ENCODE data around the gene NDUFA12.

The NDUFA12 gene

DNA sequence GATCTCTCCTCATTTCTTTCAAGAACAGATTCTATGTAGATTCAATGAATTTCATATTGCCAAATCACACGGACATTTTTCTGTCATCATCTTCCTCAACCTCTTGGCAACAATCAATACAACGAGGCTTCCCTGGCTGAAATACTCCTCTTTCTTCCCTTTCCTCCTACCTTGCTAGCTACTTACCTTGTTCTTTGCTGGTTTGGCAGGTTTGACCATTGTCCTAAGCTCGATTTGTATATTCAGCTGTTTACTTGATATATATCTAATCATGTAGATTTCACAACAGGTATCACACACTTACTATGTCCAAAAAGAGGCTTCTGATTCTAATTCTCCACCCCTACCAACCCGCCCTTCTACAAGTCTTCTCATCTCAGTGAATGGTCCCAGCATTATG is 23.6 kb downstream of the NDUFA12 start:
- no peak for DNase-seq

DNA sequence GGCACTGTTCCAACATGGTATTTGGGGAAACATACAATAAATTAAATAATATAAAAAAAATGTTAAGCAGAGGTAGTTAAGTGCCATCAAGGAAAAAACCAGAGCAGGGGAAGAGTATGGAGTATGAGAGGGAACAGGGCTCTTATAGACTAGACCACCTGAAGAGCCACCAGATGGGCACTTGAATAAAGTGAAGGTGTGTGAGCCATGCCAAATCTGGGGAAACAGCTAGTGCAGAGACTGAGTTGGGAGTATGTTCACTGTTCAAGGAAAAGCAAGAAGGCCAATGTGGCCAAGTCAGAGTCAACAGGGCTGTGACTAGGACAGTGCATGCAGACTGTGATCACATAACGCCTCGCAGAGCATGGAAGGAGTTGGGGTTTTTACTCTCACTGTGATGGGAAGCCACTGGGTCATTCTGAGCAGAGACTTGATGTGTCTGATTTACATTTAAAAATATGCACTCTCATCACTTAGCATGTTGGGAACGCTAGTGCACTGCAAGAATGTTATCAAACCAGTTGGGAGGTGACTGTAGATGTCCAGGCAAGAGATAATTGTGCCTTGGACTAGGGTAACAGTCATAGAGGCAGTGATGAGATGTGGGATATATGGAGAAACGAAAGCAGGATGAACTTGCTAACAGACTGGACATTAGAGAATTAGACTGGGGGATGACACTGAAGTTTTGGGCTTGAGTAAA is 25.6 kb downstream of the NDUFA12 start:
- DNase-seq: no peak

DNA sequence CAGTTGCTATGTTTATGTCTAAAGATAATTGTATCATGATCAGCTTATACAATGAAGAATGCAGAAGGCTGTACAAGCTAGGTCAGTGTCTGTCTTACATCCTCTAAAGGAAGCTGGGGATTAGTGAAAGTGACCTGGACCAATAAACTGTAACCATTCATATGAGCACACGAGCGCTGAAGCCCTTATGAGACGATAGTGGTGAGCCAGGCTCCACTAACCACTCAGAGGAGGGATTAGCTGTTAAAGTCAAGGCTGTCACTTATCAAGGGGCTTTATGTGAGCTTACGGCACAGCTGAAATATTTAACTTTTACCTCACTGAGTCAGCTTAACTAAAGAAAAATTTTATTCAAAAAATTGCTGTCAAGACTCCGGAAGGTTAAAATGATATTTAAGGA is 30.3 kb downstream of the NDUFA12 start:
- DNase-seq: no peak

DNA sequence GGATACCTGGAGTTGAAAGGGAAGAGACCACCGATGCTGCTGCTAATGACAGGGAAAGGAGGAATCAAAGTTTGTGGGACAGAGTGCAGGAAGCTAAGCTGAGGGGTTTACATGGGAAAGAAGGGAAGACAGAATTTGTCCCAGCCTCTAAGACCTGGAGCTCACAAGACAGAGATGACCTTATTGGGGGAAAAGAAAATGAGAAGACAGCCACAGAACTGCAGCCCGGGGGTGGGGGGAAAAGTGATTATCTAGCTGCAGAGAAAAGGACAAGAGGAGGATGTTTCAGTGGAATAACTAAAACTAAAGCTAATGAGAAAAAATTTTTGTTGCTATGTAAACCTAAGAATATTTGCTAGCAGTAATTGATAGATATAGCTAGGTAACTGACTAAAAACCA is 30.7 kb downstream of the NDUFA12 start:
- no peak for DNase-seq

DNA sequence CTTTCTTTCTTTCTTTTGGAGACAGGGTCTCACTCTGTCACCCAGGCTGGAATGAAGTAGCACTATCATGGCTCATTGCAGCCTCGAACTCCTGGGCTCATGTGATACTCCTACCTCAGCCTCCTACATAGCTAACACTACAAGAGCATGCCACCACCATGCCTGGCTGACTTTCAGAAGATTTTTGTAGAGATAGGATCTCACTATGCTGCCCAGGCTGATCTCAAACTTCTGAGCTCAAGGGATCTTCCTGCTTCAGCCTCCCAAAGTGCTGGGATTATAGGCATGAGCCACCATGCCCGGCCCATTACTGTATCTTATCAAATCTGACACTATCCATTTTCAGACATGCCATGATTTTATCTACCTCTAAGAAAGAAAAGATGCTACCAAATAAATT is 31.6 kb downstream of the NDUFA12 start:
- DNase-seq: no peak

DNA sequence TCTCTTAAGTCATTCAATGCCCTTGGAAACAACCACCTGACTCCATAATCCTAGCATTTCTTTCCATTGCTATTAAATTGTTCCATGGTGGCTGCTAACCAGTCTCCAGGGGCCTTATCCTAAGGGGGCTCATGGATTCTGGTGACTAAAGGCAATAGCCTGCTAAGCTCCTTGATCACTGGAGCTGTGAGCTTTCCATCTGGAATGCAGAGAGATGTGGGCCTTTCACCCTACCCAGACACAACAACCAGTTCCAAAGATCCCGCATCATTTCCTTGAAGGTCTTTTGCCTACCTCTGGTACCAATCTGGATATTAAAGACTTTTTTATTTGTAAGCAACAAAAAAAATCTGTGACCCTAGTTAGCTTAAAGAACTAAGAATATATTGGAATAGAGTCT is 32.9 kb downstream of the NDUFA12 start:
- no peak for DNase-seq

DNA sequence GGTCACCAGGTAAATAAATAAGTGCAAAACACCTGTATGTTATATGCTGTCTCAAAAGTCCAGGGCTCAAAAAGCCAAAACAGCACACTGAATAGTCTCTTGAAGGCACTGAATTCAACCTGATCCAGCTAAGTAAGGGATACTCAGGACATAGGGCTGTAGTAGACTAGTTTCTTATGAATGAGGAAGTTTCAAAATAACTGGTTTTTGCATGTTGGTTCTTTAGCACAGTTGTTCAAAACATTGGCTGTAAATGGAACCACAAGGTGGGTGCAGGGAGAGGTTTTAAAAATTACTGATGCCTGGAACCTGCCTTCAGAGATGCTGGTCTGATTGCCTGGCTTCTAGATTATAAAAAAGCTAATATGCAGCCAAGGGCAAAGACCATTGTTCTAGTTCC is 34.1 kb downstream of the NDUFA12 start:
- no peak for DNase-seq

DNA sequence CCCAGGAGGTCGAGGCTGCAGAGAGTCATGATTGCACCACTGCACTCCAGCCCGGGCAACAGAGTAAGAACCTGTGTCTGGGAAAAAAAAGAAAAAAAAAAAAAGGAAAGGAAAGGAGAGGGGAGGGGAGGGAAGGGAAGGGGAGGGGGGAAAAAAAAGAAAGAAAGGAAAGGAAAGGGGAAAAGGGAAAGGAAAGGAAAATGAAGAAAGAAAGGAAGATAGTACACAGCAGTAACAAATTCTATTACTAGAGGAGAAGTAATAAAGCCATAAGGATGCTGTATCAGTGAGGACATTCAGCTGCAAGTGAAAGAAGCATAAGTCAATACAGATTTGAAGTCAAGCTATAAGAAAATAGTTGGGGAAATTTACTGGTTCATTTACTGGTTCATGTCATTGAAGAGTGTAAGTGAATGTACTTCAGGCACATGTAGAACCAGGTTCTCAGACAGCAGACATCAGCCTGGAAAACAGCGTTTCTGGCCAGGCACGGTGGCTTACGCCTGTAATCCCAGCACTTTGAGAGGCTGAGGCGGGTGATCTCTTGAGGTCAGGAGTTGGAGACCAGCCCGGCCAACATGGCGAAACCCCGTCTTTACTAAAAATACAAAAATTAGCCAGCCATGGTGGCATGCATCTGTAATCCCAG is 37.4 kb downstream of the NDUFA12 start:
- DNase-seq: no peak

DNA sequence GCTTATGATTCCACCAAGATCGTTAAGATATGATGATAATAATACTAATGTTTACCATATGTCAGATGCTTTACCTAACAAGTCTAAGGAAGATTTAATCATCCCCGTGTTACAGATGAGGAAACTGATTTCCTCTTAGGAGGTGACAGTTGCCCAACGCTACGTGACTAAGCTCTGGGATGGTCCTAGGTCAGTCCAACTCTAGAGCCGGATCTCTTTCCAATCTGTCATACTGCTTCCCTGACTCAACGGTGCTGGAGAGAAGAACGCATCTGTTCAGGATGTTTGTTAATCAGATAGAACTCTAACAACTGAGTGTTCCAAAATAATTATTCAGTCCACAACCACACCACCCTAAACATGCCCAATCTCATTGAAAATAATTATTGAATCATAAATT is 39.8 kb downstream of the NDUFA12 start:
- no peak for DNase-seq

DNA sequence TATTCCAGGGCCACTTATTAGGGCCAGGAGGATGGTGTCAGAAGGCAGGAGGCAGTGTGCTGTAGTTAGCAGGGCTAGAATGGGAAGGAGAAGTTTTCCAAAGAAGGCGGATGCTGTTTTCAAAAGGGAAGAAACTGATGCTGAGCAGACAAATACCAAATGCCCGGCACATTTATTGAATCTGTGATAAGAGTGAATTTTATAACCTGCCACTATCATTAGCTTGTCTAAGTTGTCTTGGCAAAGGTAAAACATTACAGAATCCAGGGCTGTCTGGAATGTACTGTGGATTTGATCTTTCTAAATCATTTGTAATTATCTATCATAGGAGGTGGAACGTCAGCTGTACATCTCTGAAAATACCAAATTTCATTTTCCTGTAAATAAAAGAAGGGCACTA is 40.8 kb downstream of the NDUFA12 start:
- no peak for DNase-seq

DNA sequence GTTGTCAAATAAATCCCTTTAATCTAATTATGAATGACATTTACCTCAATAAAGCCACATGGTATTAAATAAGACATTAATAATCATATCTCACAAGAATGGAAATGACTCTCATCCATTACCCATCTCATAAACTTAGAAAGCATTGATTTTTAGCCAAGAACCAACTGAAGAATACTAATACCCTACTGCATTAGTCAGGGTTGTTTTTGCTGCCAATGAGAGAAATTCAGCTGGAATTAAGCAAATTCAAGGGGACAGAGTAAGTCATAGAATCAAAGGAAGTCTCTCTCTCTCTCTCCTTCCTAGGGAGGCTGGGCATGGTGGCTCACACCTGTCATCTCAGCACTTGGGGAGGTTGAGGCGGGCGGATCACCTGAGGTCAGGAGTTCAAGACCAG is 41.6 kb downstream of the NDUFA12 start:
- DNase-seq: no peak

DNA sequence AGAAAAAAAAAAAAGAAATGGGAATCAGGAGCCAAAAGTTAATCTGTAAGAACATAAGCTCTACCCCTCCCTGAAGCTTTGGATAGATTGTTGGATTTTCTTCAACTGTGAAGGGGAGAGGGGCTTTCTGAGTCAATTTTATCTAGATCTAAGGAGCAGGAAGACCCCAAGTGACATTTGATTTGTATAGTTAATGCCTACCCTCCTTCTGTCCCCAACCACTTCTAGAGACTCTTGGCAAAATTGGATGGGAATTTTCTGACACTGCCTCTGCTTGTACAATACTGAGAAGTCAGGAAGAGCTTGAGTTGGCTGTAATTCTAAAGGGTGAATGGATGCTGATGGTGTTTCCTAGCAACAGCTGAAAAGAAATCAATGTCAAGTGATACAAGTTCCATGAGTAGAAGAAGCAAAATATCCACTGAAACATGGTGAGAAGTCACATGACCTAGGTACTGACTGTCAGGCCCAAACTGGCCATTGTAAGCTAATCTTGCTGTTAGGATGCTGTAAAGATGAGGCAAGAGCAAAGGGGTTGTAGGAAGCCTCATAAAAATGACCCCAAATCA is 42.2 kb downstream of the NDUFA12 start:
- no peak for DNase-seq

DNA sequence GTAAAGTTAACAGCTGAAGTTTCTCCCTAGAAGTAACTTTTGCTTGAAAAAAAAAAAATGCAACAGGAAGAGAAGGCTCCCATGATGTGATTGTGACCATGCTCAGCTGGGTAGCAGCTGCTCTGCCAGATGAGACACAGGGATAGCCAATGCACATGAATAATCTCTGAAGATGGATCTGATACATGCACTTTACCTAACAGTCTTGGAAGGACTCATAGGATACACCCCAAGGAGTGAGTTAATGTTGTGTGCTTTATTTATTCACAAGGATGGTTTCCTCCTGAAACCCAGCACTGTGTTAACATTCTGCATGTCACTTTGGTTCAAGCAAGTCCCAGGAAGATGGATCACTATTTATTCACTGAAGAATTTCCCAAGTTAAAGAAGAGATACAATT is 46.5 kb downstream of the NDUFA12 start:
- DNase-seq: no peak

DNA sequence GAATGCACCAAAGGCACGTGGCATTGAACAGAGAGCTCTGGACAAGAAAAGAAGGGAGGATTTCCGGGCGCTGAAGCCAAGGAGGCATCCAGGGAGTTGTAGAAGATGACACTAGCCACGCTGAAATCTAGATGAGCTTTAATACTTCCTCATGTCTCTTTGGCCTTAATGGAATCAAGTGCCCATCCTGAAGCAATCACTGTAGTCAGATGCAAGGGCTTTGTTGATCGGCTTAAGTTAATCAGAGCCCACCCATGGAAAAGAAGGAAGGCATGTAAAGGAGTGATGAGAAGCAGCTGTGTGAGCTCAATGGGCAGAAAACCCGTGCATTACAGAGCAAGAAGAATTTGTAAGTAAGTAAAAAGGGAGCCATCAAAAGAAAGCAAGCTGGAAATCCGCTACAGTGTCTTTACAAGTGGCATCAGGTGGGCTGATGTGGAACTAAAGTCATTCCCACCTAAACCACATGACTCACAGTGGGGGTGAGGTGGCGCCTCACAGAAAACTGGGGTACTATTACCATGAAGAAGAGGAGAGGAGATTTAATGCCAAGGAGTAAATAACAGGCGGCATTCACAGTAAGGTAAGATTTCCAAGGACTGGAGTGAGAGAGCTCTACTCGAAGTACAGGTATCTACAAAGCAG is 48.4 kb downstream of the NDUFA12 start:
- DNase-seq: no peak

DNA sequence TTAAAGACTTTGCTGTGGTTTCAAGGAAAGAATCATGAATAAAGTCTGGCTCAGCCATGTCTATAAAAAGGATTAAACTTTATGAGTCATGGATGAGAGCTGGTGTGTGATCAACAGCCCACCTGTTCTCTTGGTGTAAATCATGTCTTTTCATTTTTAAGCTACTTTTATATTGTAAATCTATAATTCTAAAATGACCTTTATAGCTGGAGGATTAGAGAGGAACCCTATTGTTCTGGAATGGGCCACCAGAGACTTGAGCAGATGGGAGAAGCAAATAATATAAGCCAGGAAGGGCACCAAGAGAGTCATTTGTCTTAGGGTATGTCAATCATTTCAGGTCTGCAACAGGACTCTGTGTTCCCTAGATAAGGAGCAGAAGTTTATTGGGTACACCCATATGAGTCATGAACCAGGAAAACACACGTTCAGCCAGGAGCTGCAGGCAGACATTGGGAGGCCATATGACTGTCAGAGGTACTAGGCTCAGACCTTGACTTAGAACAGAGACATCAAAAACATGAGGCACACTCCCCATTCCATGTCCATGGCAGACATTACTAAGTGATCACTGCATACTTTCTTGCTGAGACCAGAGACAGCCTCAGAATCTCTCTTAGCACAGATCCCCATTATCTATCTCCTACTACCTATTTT is 49.3 kb downstream of the NDUFA12 start:
- DNase-seq: no peak

DNA sequence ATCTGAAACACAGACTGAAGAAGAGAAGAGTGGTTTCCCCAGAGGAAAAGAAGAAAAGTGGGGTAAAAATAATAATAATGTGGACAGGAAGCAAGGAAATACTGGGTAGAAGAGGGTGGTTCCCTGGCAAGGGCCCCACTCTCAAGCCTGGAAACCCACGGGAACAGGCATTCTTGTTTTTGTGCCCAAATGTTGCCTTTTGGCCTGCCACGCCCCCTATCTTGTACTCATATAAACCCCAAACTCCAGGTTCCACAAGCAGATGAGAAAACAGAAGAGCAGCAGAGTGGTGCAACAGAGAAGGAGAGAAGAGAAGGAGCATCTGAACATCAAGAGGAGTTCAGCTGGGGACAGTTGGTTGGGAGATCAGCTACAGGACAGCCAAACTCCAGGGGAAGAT is 51.2 kb downstream of the NDUFA12 start:
- DNase-seq: no peak

DNA sequence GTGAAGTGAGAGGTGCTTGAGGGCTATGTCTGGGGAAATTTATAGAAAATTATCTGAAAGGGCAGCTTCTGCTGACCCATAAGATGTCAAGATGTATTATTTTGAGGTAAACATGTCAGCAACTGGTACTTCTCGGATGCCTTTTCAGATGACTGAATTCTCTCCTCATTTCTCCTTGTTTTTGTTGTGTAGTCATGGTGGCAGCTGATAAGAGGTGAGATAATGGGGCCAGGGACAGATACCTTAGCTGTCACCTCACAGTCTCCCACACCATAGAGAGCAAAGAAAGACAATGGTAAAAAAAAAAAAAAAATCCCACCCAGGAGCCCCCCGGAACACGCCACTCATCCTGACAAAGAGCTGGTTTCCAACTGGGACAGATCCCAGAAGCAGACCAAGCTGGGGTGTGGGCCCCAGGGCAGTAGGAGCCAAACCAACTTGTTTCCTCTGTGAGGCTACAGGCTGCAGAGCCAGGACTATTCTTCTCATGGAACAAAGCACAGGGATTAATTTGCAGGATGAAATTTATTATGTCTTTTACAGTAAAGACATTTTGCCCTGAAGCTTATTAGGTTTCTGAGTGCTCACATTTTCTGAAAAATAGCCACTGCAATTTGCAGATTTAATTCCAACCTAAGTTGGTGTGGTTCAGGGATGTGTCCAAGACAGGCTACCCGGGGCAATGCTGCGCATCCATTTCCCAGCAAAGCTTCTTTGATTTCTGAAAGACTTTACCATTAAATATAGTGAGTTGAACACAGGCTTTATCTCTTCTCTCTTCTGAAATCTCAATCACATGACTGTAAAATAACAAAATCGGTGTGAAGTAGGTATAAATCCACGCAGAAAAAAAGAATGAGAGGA is 52.2 kb downstream of the NDUFA12 start:
- DNase-seq: no peak

DNA sequence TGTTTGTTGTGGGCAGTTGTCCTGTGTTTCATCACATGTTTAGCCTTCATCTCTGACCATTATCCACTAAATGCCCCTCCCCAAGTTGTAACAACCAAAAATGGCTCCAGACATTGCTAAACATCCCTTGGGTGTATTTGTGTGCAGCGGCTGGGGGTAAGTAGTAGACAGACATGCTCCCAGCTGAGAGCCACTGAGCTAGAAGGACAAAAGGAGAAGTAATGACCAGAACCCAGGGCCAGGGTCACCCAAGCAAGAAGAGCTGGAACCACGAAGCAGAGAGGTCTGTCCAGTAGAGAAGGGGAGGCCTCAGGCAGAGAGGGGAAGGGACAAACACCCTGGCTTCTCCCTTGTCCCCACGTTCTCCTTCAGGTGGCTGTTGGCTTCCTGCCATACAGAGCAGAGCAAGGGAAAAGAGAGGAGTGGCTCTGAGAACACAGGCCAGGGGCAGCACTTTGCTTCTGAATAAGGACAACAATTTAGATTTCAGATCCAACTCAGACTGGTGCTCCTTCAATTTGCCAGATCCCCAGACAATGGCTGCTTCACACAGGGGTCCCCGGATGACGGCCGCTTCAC is 55.2 kb downstream of the NDUFA12 start:
- DNase-seq: no peak

DNA sequence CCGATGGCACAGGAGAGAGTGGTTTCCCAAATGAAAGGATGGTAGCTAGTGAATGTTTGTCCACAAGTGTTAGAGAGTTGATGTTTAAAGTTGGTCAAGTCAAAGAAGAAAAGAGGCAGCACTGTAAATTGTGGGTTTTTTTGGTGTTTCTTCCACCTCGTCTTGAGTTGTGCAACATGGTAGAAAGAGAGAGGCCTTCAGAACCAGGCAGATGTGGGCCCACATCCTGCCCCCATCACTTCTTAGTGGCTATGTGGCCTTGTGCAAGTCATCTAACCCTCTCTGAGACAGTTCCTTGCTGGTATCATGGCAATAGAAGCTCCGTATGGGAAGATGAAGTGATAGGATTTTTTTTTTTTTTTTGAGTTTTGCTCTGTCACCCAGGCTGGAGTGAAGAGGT is 60.8 kb downstream of the NDUFA12 start:
- DNase-seq: no peak

DNA sequence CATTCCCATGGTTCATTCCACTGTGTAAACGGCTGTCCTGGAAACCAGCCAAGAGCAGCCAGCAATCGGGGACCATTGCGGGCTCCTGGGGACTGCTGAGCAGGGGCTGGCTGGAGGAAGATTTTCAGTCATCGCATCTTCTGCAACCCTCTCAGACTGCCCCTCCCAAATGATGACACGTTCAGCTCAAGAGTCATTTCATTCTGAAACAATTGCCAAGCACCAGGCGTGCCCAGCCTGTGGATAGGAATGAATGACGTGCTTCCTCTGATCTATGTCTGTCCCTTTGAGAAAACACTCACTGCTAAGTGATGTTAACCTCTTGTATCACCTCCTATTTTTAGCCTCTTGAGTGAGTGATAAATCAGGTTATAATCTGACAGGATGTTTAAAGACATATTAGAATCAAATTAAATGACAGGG is 62.0 kb downstream of the NDUFA12 start:
- peak; percentile 8 for DNase-seq

DNA sequence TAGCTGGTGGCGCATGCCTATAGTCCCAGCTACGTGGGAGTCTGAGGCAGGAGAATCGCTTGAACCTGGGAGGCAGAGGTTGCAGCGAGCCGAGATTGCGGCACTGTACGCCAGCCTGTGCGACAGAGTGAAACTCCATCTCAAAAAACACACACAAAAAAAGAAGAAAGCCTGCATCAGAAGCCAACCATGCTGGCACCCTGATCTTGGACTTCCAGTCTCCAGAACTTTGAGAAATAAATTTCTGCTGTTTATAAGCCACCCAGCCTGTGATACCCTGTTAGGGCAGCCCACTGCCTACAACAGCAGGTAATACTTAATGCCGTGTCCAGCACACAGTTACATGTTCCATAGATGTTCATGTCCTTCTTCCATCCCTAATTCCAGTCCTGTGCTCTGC is 62.7 kb downstream of the NDUFA12 start:
- no peak for DNase-seq

DNA sequence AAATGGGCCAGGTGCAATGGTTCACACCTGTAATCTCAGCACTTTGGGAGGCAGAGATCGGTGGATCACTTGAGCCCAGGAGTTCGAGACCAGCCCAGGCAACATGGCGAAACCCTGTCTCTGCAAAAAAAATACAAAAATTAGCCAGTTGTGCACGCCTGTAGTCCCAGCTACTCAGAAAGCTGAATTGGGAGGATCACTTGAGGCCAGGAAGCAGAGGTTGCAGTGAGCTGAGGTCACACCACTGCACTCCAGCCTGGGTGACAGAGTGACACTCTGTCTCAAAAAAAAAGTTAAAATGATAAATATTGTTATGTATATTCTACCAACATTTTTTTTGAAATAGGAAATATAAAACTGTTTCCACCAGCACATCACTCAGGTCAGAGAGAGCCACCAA is 64.9 kb downstream of the NDUFA12 start:
- no peak for DNase-seq
